ENCODE measurements around the gene ZDHHC3. TPM values are rescaled to one million over a fixed set of nuclear protein-coding genes. Genes with fewer than 3 reads are reported as not detected.
A peak's percentile ranks its signal among the peaks of the same experiment; 100 is the strongest.

ZDHHC3 gene
- total RNA-seq, 2 donors from 2014 or later: 40.6 to 60.5 TPM

- no peak for TF ChIP-seq CTCF (IDR thresholded peaks at IDR 0.05)
- no peak overlapping the region for H3K4me3 ChIP-seq
- peaks cover 0 to 47% of the 10 kb centered on the region in 2 donors for H3K4me1 ChIP-seq
- no peaks in the 10 kb centered on the region for H3K27me3 ChIP-seq
- peaks cover 0 to 3% of the 10 kb centered on the region in 2 donors for H3K9me3 ChIP-seq
- H3K27ac ChIP-seq: peak overlapping the region in 1 of 2 donors; percentile 87
- peaks cover 18% of the 10 kb centered on the region for H3K36me3 ChIP-seq
- no peak for DNase-seq (ENCODE audit: low spot score)
Observed at GRCh38 chr3:45009868-45010267, 33.9 kb upstream of the ZDHHC3 start.

GRCh38 chr3:45008117-45008516 lies 32.1 kb upstream of the ZDHHC3 start:
- DNase-seq (ENCODE audit: low spot score): no peak
- Histone ChIP-seq H3K4me3 (no peak overlapping the region), H3K4me1 (peaks cover 0 to 49% of the 10 kb centered on the region in 2 donors), H3K9me3 (peaks cover 0 to 6% of the 10 kb centered on the region in 2 donors), H3K27me3 (no peaks in the 10 kb centered on the region), H3K27ac (no peak overlapping the region), H3K36me3 (peaks cover 21% of the 10 kb centered on the region)
- TF ChIP-seq CTCF (IDR thresholded peaks at IDR 0.05): no peak

- Histone ChIP-seq H3K4me3 (no peak overlapping the region), H3K4me1 (peaks cover 0 to 49% of the 10 kb centered on the region in 2 donors), H3K9me3 (peaks cover 0 to 6% of the 10 kb centered on the region in 2 donors), H3K36me3 (peaks cover 27% of the 10 kb centered on the region), H3K27me3 (no peaks in the 10 kb centered on the region), H3K27ac (no peak overlapping the region)
- no peak for DNase-seq (ENCODE audit: low spot score)
- no peak for TF ChIP-seq CTCF (IDR thresholded peaks at IDR 0.05)
Observed at GRCh38 chr3:45007091-45007490, 31.1 kb upstream of the ZDHHC3 start.

- H3K27me3 ChIP-seq: no peaks in the 10 kb centered on the region
- H3K4me1 ChIP-seq: peaks cover 0 to 34% of the 10 kb centered on the region in 2 donors
- peak overlapping the region in 1 of 2 donors; percentile 71 for H3K27ac ChIP-seq
- no peak for DNase-seq (ENCODE audit: low spot score)
- H3K9me3 ChIP-seq: peaks cover 0 to 6% of the 10 kb centered on the region in 2 donors
- peaks cover 51% of the 10 kb centered on the region for H3K36me3 ChIP-seq
- no peak for TF ChIP-seq CTCF (IDR thresholded peaks at IDR 0.05)
- no peak overlapping the region for H3K4me3 ChIP-seq
Observed at GRCh38 chr3:45003859-45004258, 27.9 kb upstream of the ZDHHC3 start.

GRCh38 chr3:45003406-45003805 lies 27.4 kb upstream of the ZDHHC3 start:
- H3K27me3 ChIP-seq: no peaks in the 10 kb centered on the region
- no peak for TF ChIP-seq CTCF (IDR thresholded peaks at IDR 0.05)
- peaks cover 0 to 30% of the 10 kb centered on the region in 2 donors for H3K4me1 ChIP-seq
- H3K9me3 ChIP-seq: peaks cover 0 to 6% of the 10 kb centered on the region in 2 donors
- peak overlapping the region in 1 of 2 donors; percentile 71 for H3K27ac ChIP-seq
- H3K4me3 ChIP-seq: no peak overlapping the region
- H3K36me3 ChIP-seq: peaks cover 53% of the 10 kb centered on the region
- no peak for DNase-seq (ENCODE audit: low spot score)

GRCh38 chr3:45002720-45003119 lies 26.7 kb upstream of the ZDHHC3 start:
- no peak for DNase-seq (ENCODE audit: low spot score)
- Histone ChIP-seq H3K27me3 (no peaks in the 10 kb centered on the region), H3K27ac (peak overlapping the region in 1 of 2 donors; percentile 71), H3K9me3 (peaks cover 0 to 6% of the 10 kb centered on the region in 2 donors), H3K4me1 (peaks cover 0 to 23% of the 10 kb centered on the region in 2 donors), H3K4me3 (no peak overlapping the region), H3K36me3 (peaks cover 60% of the 10 kb centered on the region)
- TF ChIP-seq CTCF (IDR thresholded peaks at IDR 0.05): no peak

All from right atrium auricular region (tissue), 2 donors.